Measurements from ENCODE around the gene STX17.
"Not testable (repeated sequence)": the region's sequence is repeated elsewhere in the genome, so short reads cannot be mapped to it uniquely, and the experiment has no call there.

Gene STX17

DNA sequence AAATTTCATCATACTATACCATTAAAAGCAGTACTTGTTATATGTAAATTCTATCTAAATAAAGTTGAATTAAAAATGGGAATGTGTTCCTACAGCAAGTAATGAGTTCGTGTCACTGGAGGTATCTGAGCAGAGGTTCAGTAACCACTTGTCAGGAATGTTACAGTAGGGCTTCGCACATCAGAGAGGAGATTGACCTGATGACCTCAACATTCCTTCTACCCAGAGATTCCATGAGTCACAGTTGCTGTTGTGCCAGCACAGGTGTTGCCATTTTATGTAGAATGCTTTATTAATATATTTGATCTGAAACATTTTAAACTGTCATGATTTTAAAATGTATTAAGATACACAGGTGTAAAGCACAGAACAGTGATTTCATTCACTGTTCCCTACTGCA lies 60.3 kb downstream of the STX17 start:
- H3K4me3 ChIP-seq (ENCODE audit: low read depth, low read length) = no peak overlapping the region

GRCh38 chr9:99967457-99967856 lies 61.0 kb downstream of the STX17 start:
- H3K4me3 ChIP-seq (ENCODE audit: low read depth, low read length) = no peak overlapping the region

DNA sequence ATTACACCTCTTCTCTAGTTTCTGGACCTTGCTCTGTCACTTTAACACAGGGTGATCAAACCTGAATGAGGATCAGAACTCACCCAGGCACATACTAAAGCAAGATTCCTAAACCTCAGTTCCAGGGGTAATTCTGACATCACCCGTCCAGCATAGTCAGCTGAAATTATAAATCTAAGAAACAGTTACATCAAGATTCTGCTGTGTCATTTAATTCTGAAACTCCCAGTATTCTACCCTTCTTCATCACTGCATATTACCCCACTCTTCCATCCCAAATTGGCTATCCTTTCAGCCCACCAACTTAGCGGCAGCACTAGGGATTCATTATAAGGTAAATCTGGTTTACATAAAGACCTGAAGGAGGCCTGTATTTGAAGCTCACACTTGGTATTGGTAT lies 64.0 kb downstream of the STX17 start:
- H3K4me3 ChIP-seq (ENCODE audit: low read depth, low read length) = no peak overlapping the region

- no peak overlapping the region for H3K4me3 ChIP-seq (ENCODE audit: low read depth, low read length)
Observed at GRCh38 chr9:99971410-99971809, 65.0 kb downstream of the STX17 start.

DNA sequence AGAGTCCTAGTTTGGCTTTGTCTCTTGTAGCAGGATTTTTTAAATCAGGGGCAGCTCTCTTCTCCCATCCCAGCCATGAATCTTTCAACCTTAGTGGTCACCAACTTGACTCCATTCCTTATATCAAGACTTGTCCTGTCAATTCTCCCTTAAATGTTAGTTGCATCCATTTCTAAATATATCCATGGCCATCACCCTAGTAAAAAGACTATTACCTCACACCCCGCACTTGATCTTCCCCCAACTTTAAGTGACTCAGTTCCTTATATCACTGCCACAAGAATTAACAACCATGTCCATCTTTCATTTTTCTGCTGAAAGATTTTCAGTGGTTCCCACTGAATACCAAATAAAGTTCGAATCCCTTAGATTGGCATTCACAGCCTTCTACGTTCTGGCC lies 67.0 kb downstream of the STX17 start:
- no peak overlapping the region for H3K4me3 ChIP-seq (ENCODE audit: low read depth, low read length)

- no peak overlapping the region for H3K4me3 ChIP-seq (ENCODE audit: low read depth, low read length)
Observed at GRCh38 chr9:99977033-99977792, 70.8 kb downstream of the STX17 start.

DNA sequence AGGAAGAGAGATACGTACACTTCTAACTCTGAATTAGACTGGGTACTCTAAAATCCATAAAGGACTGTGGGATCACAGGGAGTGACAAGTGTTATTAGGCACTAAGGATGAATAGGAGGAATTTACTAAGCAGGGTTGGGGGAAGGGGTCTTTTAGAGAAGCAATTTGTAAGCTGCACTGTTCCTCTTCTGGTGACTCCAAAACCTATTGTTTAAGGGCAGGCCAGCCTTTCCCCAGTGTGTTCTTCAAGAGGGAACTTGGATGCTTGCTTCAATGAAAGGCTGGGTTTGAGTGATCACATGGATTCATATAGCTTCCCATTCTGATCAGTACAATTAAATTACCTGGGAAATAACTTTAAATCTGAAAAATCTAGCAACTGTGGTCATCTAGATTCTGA lies 71.8 kb downstream of the STX17 start:
- no peak overlapping the region for H3K4me3 ChIP-seq (ENCODE audit: low read depth, low read length)

DNA sequence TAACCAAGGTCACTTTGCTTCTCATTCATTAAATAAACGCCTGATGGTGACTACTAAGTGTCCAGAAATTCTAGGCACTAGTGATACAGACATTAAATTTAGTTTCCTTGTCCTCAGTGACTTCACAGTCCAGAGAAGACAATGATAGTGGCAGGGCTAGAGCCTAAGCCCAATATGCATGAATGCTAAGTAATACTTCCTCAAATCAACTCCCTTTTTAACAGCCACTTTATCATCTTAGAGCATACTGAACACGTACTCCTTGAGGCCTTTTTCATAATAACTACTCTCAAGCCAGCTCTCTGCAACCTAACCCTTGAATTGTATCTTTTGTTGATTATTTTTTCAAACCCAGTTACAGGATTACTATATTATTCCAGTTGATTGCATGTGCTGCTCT lies 74.1 kb downstream of the STX17 start:
- no peak overlapping the region for H3K4me3 ChIP-seq (ENCODE audit: low read depth, low read length)

DNA sequence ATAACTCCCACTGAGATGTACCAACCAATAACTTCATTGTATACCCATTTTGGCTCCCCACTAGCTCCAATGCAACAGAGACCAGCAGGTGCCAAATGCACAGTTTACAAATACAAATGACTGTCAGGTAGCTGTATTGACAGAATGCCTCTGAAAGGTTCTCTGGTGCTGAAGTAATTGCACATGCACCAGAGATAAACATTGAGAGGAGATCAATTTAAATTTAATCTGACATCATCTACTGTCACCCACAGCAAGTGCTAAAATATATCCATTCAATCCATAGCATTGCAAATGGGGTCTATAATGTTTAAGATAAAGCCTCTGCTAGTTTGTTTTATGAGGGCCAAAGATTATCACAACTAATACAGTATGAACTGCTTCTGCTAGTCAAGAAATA lies 80.2 kb downstream of the STX17 start:
- no peak overlapping the region for H3K4me3 ChIP-seq (ENCODE audit: low read depth, low read length)

GRCh38 chr9:99990508-99990907 lies 84.1 kb downstream of the STX17 start:
- H3K4me3 ChIP-seq (ENCODE audit: low read depth, low read length) = not testable (repeated sequence)

- H3K4me3 ChIP-seq (ENCODE audit: low read depth, low read length) = no peak overlapping the region
Observed at GRCh38 chr9:99998266-99998665, 91.8 kb downstream of the STX17 start.

GRCh38 chr9:99998866-99999265 lies 92.4 kb downstream of the STX17 start:
- H3K4me3 ChIP-seq (ENCODE audit: low read depth, low read length) = no peak overlapping the region

GRCh38 chr9:99999797-100000196 lies 93.3 kb downstream of the STX17 start:
- H3K4me3 ChIP-seq (ENCODE audit: low read depth, low read length) = no peak overlapping the region

DNA sequence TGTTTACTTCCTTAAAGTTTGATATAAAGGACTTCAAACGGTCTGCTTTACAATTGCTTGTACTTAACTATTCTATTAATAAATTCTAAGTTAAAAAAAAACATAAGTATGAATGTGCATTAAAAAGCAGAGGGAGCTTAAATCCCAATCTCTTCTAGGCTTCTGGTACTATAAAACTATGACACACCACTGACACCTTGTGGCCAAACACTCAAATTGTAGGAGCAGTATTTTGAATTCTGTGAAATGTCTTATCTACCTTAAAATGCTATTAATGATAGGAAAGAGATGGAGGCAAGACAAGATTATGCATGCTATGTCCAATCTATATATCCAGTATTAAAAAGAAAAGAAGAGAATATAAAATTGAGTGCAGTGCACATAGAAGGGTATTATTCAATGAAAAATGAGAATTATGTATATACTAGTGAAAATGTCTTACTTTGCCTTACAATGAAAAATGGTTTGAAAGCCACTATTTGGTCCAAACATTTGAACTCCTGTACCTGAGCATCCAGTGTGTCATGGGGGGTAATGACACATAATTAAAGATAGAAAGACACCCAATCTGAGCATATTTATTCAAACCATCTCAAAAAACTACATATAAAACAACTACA lies 104.7 kb downstream of the STX17 start:
- no peak overlapping the region for H3K4me3 ChIP-seq (ENCODE audit: low read depth, low read length)

DNA sequence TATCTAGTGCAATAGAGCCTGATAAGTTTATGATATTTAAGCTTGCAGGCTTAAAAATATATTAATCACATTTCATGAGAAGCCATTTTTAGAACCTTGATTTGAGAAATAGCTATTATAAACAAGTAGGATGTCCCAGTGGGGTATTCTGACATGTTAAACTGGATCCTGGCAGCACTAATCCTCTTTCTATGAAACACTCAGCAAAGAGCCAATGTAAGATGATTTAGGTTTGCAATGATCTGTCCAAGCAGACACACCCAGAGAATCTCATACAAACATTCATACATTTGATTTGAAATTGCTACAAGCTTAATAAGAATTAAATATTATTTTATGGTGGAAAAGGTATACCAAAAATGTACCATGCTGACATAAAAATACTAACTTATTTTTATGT lies 105.8 kb downstream of the STX17 start:
- no peak overlapping the region for H3K4me3 ChIP-seq (ENCODE audit: low read depth, low read length)

DNA sequence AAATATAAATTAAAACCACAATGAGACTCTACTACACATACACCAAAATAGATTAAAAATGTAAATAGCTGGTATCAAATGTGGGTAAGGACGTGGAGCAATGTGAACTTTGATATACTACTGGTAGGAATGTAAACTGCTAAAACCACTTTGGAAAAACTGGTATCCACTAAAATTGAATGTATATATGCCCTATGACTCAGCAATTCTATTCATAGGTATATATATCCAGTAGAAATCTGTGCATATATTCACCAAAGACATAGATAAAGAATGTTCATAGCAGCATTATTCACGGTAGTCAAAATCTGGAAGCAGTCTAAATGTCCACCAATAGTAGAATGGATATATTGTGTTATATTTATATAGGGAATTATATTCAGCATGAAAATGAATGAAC lies 107.1 kb downstream of the STX17 start:
- H3K4me3 ChIP-seq (ENCODE audit: low read depth, low read length) = no peak overlapping the region

DNA sequence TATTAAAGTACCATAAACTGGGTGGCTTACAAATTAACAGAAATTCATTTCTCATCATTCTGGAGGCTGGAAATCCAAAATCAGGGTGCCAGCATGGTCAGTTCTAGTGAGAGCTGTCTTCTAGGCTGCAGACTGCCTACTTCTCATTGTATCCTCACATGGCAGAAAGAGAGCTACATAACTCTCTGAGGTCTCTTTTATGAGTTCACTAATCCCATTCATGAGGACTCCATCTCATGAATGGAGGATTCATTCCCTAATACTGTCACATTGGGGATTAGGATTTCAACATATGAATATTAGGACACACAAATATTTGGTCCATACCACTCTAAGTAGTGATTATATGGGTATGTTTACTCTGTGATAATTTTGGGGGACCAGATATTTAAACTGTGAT lies 108.4 kb downstream of the STX17 start:
- no peak overlapping the region for H3K4me3 ChIP-seq (ENCODE audit: low read depth, low read length)

DNA sequence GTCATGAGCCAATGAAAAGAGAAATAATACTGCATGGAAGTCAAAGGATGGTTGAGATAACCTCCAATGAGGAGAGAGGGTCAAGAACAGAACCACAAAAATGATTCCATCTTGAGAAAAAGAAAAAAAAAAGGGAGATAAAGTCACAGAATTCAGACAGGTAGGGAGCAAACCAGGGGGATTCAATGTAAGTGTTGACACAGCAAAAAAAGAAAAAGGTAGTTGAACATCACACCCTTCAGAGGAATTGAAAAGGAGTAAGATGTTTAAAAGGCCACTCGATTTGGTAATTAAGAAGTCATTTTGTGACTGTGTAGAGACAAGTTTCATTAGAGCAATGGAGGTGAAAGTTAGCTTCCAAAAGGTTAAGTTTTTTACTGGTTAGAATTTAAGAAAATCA lies 113.1 kb downstream of the STX17 start:
- no peak overlapping the region for H3K4me3 ChIP-seq (ENCODE audit: low read depth, low read length)

Measured in iPS-11a (cell line).